GM23248 (cell line): ENCODE measurements around the gene SH2D4B.

Experiments used
- EZH2 ChIP-seq: fragments of 200-600 bp; sonication (generic); IDR thresholded peaks from 2 replicates; pipeline ENCODE4 v1.6.1; 2018; ENCODE audit warnings: antibody characterized with exemption, mild to moderate bottlenecking; ENCODE audit not compliant: insufficient read depth, poor library complexity, severe bottlenecking
- EZH2phosphoT487 ChIP-seq: fragments of 200-600 bp; sonication (generic); IDR thresholded peaks from 2 replicates; pipeline ENCODE4 v1.6.1; 2018; ENCODE audit warnings: antibody characterized with exemption, moderate library complexity, mild to moderate bottlenecking, low read depth; ENCODE audit not compliant: insufficient read depth

DNA sequence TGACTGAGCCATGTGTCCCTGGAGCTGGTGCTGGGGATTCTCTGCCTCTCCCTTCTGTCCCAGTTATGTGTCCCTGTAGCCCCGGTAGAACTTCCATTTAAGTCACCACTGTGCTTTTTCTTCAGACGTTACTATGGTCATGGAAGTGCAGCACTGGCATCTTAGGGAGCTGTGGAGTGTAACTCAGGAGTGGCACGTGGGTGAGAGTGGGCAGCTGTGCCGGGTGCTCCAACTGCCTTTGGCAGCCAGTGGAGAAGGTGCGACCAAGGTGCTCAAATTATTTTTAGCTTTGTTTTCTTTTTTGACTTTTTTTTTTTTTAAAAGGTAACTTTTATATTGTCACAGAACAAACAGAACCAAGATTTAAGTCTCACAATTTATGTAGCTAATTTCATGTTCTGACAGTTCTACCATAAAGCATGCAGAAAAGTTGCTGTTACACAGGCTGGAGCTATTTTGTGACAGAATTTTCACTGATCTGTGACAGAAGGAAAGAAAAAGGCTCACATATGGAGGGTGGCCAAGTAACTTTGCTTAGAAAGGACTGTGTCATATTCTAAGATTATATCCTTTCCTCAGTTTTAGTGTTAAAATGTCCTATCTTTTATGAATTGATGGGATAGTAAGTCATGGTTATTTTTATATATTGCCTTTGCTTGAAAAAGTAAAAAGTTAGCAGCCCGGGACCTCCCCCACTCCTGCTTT, 73.9 kb downstream of the SH2D4B start:
- no peak for TF ChIP-seq EZH2phosphoT487
- TF ChIP-seq EZH2 = no peak
